ENCODE data around the gene MAP3K1.
"Not testable (repeated sequence)": the region's sequence is repeated elsewhere in the genome, so short reads cannot be mapped to it uniquely, and the experiment has no call there.

Gene MAP3K1

GRCh38 chr5:56816546-56817081 lies 1.3 kb downstream of the MAP3K1 start:
- Histone ChIP-seq H3K4me1 (ENCODE audit: control insufficient read depth in 1 of 2, insufficient read depth in 1 of 2, low read depth in 1 of 2, low read length in 1 of 2) (peaks cover 49 to 57% of the 10 kb centered on the region in 2 experiments), H3K27me3 (peaks cover 20% of the 10 kb centered on the region), H3K4me3 (ENCODE audit: low read depth in 1 of 2, low read length in 1 of 2) (peak overlapping the region; percentile 66 to 81), H3K9me3 (no peaks in the 10 kb centered on the region), H3K27ac (peak overlapping the region; percentile 97), H3K36me3 (no peaks in the 10 kb centered on the region)
- peak; percentile 21 for TF ChIP-seq CTCF (IDR thresholded peaks at IDR 0.05)

DNA sequence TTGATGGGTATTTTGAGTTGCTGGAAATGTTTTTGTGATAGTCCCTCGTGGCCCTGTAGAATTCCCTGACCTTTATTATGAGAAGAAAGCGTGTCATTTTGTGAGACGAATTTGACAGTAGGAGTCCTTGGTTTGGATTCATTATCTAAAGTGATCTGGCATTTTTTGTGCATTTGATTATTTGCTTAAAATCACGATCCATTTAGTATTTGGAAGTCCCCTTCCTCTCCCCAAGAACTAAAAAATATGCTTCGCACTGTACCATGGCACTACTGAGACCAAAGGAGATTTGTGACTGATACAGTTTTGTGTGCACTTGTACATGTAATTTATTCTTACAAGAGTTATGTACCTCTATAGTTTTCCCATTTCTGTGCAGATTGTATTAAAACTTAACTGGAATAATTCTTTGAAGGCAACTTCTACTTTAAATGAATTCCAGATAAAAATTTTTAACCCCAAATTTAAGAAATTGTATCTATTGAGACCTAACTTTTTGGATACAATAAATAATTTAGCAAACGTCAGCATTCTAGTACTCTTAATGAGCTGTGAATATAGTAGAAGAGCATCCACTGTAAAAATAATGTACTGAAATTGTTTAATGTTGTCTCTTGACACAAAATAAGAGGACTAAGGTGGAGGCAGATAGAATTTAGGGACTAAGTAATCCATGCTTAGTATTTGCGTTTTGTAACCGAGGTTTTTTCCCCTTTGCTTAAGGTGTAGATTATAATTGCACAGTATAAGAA lies 2.1 kb downstream of the MAP3K1 start:
- H3K27me3 ChIP-seq: peaks cover 18% of the 10 kb centered on the region
- peak overlapping the region; percentile 97 for H3K27ac ChIP-seq
- peak overlapping the region; percentile 66 to 81 for H3K4me3 ChIP-seq (ENCODE audit: low read depth in 1 of 2, low read length in 1 of 2)
- H3K9me3 ChIP-seq: no peaks in the 10 kb centered on the region
- peaks cover 49 to 53% of the 10 kb centered on the region in 2 experiments for H3K4me1 ChIP-seq (ENCODE audit: control insufficient read depth in 1 of 2, insufficient read depth in 1 of 2, low read depth in 1 of 2, low read length in 1 of 2)
- no peaks in the 10 kb centered on the region for H3K36me3 ChIP-seq
- no peak for TF ChIP-seq CTCF (IDR thresholded peaks at IDR 0.05)

DNA sequence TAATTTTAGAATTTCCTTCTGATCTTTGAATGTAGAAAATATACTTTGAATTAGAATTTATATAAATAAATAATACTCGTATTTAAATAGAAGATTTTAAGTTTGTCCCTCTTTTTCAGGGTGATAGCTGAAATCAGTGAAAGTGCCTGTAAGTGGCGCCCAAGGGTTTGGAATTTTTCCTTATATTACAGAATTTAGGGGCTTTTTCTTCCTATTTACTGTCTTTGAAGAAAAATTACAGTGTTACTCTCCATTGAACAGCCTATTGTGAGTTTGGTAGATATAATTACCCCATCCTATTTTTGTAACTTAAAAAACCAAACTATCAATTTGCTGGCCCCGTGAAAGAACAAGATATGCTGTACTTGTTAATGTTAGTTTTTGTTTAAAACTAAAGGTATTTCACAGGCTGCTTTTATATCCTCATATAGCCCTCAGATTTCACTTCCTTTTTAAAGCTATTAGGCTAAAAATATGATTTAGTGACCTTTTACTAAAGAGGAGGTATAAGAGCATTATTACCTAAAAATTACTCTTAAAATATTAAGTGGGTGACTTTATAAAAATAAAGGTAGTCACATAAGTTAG lies 3.2 kb downstream of the MAP3K1 start:
- Histone ChIP-seq H3K9me3 (no peaks in the 10 kb centered on the region), H3K27ac (peak overlapping the region; percentile 61), H3K27me3 (peaks cover 7% of the 10 kb centered on the region), H3K4me1 (ENCODE audit: control insufficient read depth in 1 of 2, insufficient read depth in 1 of 2, low read depth in 1 of 2, low read length in 1 of 2) (peaks cover 58% of the 10 kb centered on the region in 2 experiments), H3K4me3 (ENCODE audit: low read depth in 1 of 2, low read length in 1 of 2) (peak overlapping the region; percentile 2 to 56), H3K36me3 (no peaks in the 10 kb centered on the region)
- TF ChIP-seq CTCF (IDR thresholded peaks at IDR 0.05): no peak

GRCh38 chr5:56819060-56819881 lies 3.9 kb downstream of the MAP3K1 start:
- TF ChIP-seq CTCF (IDR thresholded peaks at IDR 0.05): no peak
- H3K36me3 ChIP-seq: no peaks in the 10 kb centered on the region
- no peaks in the 10 kb centered on the region for H3K27me3 ChIP-seq
- peak overlapping the region; percentile 61 for H3K27ac ChIP-seq
- H3K4me3 ChIP-seq (ENCODE audit: low read depth in 1 of 2, low read length in 1 of 2): peak overlapping the region; percentile 2 to 56
- peaks cover 50 to 55% of the 10 kb centered on the region in 2 experiments for H3K4me1 ChIP-seq (ENCODE audit: control insufficient read depth in 1 of 2, insufficient read depth in 1 of 2, low read depth in 1 of 2, low read length in 1 of 2)
- H3K9me3 ChIP-seq: no peaks in the 10 kb centered on the region

GRCh38 chr5:56821868-56822267 lies 6.5 kb downstream of the MAP3K1 start:
- not testable (repeated sequence) for H3K27me3 ChIP-seq; H3K36me3 ChIP-seq; H3K27ac ChIP-seq; H3K9me3 ChIP-seq; H3K4me3 ChIP-seq (ENCODE audit: low read depth in 1 of 2, low read length in 1 of 2)
- peaks cover 47 to 65% of the 10 kb centered on the region in 2 experiments for H3K4me1 ChIP-seq (ENCODE audit: control insufficient read depth in 1 of 2, insufficient read depth in 1 of 2, low read depth in 1 of 2, low read length in 1 of 2)
